Nephron progenitor cell (in vitro differentiated cells): ENCODE measurements around the gene TAX1BP1.

ENCODE experiments used
- DNase-seq: peaks from one replicate; pipeline ENCODE4 v3.0.0; 2021
- H3K27ac Mint-ChIP-seq: 2 replicates; pipeline ENCODE4 v1.8.0; 2021; ENCODE audit warnings: mild to moderate bottlenecking, moderate library complexity, mixed read lengths
- H3K27me3 Mint-ChIP-seq: 2 replicates; pipeline ENCODE4 v1.8.0; 2021; ENCODE audit warnings: mild to moderate bottlenecking, low read depth, mixed read lengths; ENCODE audit not compliant: poor library complexity
- H3K36me3 Mint-ChIP-seq: 2 replicates; pipeline ENCODE4 v1.8.0; 2021; ENCODE audit warnings: low read depth, mixed read lengths
- H3K4me1 Mint-ChIP-seq: 2 replicates; pipeline ENCODE4 v1.8.0; 2021; ENCODE audit warnings: mixed read lengths
- H3K4me3 Mint-ChIP-seq: 2 replicates; pipeline ENCODE4 v1.8.0; 2021; ENCODE audit warnings: mild to moderate bottlenecking, moderate library complexity, mixed read lengths
- H3K9me3 Mint-ChIP-seq: 2 replicates; pipeline ENCODE4 v1.8.0; 2021; ENCODE audit warnings: mild to moderate bottlenecking, moderate library complexity, mixed read lengths
- TF ChIP-seq, protein P1 (sequence below): fragments of 200-600 bp; sonication (generic); IDR thresholded peaks from 2 replicates; pipeline ENCODE4 v1.5.0; 2021; ENCODE audit warnings: antibody characterized with exemption

Gene TAX1BP1

DNA sequence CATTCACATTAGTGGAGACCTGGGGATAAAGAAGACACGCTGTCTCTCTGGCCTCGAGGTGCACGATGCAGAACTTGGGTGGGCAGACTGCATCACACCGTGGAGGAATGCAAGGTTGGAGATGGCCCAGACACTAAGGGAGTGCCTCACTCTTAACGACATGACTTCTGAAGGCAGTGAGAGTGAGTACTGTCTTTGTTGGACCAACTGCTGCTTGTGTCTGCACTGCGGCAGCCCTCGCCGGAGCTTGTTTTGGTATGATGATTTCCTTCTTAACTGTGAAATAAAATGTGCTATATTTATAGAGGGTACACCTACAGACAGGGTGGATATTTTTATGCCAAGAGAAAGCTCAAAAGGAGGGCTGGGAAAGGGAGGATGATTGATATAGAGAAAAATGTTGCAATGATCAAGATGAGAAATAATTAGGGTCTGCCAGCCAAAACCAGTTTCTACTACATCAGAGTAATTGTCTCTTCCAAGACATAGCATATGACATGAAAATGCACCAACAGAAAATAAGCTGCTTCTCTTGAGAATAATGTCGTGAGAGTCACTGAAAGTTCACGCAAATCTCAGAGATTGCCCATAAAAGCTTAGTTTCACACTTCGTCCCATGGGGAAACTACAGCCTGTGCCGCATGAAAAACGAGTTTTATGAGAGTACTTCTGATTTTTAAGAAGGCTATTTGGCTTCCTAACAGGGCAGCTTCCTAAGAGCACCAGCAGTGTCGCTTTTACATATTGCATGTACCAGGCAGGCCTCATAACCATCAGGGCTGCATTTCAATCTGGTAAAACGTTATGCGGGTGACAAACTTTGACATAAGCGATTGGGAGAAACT is 127.1 kb downstream of the TAX1BP1 start:
- TF ChIP-seq, protein P1, sequence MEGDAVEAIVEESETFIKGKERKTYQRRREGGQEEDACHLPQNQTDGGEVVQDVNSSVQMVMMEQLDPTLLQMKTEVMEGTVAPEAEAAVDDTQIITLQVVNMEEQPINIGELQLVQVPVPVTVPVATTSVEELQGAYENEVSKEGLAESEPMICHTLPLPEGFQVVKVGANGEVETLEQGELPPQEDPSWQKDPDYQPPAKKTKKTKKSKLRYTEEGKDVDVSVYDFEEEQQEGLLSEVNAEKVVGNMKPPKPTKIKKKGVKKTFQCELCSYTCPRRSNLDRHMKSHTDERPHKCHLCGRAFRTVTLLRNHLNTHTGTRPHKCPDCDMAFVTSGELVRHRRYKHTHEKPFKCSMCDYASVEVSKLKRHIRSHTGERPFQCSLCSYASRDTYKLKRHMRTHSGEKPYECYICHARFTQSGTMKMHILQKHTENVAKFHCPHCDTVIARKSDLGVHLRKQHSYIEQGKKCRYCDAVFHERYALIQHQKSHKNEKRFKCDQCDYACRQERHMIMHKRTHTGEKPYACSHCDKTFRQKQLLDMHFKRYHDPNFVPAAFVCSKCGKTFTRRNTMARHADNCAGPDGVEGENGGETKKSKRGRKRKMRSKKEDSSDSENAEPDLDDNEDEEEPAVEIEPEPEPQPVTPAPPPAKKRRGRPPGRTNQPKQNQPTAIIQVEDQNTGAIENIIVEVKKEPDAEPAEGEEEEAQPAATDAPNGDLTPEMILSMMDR = no peak
- no peaks in the 10 kb centered on the region for H3K36me3 Mint-ChIP-seq
- H3K4me3 Mint-ChIP-seq = no peak overlapping the region
- H3K4me1 Mint-ChIP-seq = peaks cover 76% of the 10 kb centered on the region
- H3K9me3 Mint-ChIP-seq = no peaks in the 10 kb centered on the region
- no peak overlapping the region for H3K27ac Mint-ChIP-seq
- no peak for DNase-seq
- H3K27me3 Mint-ChIP-seq = no peaks in the 10 kb centered on the region

DNA sequence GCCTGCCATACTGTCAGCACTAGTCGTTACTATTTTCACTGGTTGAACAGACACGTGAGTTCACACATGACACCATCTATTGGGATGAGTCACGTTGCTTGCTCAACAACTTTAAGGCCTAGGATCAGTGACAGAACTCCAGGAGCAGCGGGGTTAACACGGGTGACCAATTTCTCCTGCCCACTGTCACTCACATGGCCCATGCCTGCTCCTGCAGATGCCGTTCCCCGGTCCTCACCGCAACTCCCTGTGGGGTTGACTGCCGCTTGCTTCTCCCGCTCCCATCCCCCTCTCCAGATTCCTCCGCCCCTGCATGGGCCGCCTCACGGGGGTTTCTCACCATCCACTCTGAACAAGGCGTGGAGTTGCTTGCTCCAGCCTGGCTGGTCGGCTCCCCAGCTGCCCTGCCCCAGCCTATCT is 128.2 kb downstream of the TAX1BP1 start:
- no peaks in the 10 kb centered on the region for H3K9me3 Mint-ChIP-seq
- H3K4me3 Mint-ChIP-seq = no peak overlapping the region
- H3K27me3 Mint-ChIP-seq = peaks cover 4% of the 10 kb centered on the region
- H3K36me3 Mint-ChIP-seq = no peaks in the 10 kb centered on the region
- peak overlapping the region; percentile 48 for H3K27ac Mint-ChIP-seq
- peaks cover 77% of the 10 kb centered on the region for H3K4me1 Mint-ChIP-seq
- DNase-seq = no peak
- TF ChIP-seq, protein P1 = no peak

DNA sequence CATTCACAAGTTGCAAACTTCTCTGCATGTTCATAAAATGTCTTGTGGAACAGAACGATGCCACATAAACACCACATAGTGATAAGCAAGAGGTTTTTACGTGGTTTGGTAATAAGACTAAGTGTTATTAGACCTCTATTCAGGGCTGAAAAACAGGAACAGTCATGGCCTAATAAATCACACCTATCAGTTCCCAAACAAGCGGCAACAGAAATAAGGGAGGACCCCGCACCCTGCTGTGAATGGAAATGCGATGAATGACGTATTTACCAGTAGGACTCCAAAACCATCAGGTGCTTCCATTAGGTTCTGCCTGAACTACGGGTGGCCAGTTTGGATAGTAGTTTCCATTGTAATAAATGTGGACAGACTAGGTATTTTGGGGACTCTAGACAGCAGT is 129.1 kb downstream of the TAX1BP1 start:
- no peak for DNase-seq
- TF ChIP-seq, protein P1 = no peak
- H3K27me3 Mint-ChIP-seq = peaks cover 4% of the 10 kb centered on the region
- no peaks in the 10 kb centered on the region for H3K9me3 Mint-ChIP-seq
- no peaks in the 10 kb centered on the region for H3K36me3 Mint-ChIP-seq
- no peak overlapping the region for H3K4me3 Mint-ChIP-seq
- H3K4me1 Mint-ChIP-seq = peaks cover 77% of the 10 kb centered on the region
- H3K27ac Mint-ChIP-seq = no peak overlapping the region

DNA sequence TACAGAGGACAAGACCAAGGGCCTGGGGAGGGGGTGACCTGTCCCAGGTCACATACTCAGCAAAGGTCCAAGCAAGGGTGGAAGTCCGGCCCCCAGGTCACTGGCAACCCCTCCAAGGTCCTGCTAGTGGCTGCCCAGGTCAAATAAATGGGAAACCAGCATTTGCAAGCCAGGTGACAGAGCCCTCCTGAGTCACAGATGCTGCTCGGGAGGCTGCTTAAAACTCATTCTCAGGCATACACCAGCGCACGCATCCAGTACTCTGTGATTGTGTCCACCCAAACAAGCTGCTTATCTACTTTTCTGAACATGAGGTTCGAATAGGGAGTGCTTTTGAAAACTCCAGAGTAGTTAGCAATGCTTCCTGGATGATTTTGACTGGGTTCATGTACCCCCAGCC is 130.6 kb downstream of the TAX1BP1 start:
- H3K27ac Mint-ChIP-seq = no peak overlapping the region
- peaks cover 7% of the 10 kb centered on the region for H3K9me3 Mint-ChIP-seq
- TF ChIP-seq, protein P1 = no peak
- H3K36me3 Mint-ChIP-seq = no peaks in the 10 kb centered on the region
- no peak for DNase-seq
- H3K4me3 Mint-ChIP-seq = no peak overlapping the region
- peaks cover 81% of the 10 kb centered on the region for H3K4me1 Mint-ChIP-seq
- H3K27me3 Mint-ChIP-seq = peaks cover 4% of the 10 kb centered on the region

DNA sequence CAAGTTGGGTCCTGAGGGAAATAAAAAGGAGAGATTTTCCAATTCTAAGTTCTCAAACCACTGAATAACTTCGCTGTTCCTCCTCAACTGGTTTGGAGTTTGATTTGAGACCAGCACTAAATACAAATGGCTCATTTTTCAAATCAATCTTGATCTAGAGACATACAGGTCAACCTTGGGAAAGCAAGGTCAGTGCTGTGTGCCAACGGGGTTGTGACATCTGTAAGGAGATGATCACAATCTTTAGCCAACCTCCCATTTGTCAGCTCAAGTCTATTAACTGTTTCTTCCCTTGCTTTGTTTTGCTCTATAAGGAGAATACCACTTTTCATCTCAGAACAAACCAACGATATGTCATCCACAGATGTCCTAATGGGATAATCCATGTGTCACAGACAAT is 131.1 kb downstream of the TAX1BP1 start:
- no peak overlapping the region for H3K27ac Mint-ChIP-seq
- peaks cover 4% of the 10 kb centered on the region for H3K27me3 Mint-ChIP-seq
- no peaks in the 10 kb centered on the region for H3K36me3 Mint-ChIP-seq
- no peak for DNase-seq
- TF ChIP-seq, protein P1 = no peak
- no peak overlapping the region for H3K4me3 Mint-ChIP-seq
- H3K9me3 Mint-ChIP-seq = peaks cover 7% of the 10 kb centered on the region
- H3K4me1 Mint-ChIP-seq = peaks cover 81% of the 10 kb centered on the region

DNA sequence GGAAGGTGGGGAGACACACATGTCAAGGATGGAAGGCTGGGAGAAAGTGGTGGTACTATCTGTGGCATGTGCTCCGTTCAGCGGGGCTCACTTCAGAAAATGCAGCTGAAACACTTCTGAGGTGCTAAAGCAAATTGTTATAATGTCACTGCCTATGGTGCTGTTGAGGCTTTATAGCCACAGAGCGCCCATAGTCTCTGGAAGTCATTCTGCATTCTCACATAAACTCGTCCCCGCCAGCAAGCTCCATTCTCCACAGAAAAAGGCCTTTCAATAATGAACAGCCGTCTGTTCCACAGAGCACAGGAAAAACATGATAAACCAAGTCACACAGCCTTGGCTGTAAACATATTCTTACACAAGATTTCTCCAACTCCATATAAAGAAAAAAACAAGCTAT is 131.9 kb downstream of the TAX1BP1 start:
- DNase-seq = no peak
- no peaks in the 10 kb centered on the region for H3K36me3 Mint-ChIP-seq
- no peak overlapping the region for H3K4me3 Mint-ChIP-seq
- H3K4me1 Mint-ChIP-seq = peaks cover 77% of the 10 kb centered on the region
- peaks cover 7% of the 10 kb centered on the region for H3K9me3 Mint-ChIP-seq
- TF ChIP-seq, protein P1 = no peak
- peaks cover 4% of the 10 kb centered on the region for H3K27me3 Mint-ChIP-seq
- H3K27ac Mint-ChIP-seq = no peak overlapping the region
